Activated gamma-delta T cell (primary cell): ENCODE data around the gene SPDYE11.
"Not testable (repeated sequence)": the region's sequence is repeated elsewhere in the genome, so short reads cannot be mapped to it uniquely, and the experiment has no call there.

Experiments used
- DNase-seq: peaks from one replicate; lab custom pipeline; 2025; lab: John Stamatoyannopoulos, UW
- total RNA-seq, 2 donors: gene quantifications; one replicate each; lab custom pipeline; 2026; lab: John Stamatoyannopoulos, UW

SPDYE11 gene
- total RNA-seq: 0 reads per million in 2 donors

GRCh38 chr7:73057811-73058210 is at the start of gene SPDYE11:
SPDYE11 (minus strand) TSS chr7:73057911; CDS start chr7:73056111, 1,800 bp downstream.
- not testable (repeated sequence) for DNase-seq

DNA sequence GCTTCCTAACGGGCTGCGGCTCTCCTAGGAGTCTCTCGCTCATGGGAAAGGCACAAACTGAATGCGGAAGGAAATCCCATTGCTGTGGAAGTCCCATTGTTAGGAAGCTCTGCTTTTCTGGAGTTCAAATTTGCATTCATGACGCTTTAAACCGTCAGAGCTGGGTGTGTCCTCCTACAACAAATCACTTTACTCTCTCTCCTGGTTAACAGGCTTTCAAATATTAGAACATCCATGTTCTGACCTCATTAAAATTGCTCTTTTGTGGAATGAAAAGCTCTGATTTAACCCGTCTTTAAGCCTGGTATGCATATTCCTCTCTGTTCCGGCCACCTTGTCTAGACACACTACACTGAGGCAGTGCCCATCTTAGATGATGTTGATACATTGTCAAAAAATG is 28.2 kb upstream of the SPDYE11 start, which contains the start of gene SPDYE9:
SPDYE9 (minus strand) TSS at position 101 of the 400 bp plus-strand sequence. CDS start 1,800 bp downstream, outside the sequence.
- not testable (repeated sequence) for DNase-seq

DNA sequence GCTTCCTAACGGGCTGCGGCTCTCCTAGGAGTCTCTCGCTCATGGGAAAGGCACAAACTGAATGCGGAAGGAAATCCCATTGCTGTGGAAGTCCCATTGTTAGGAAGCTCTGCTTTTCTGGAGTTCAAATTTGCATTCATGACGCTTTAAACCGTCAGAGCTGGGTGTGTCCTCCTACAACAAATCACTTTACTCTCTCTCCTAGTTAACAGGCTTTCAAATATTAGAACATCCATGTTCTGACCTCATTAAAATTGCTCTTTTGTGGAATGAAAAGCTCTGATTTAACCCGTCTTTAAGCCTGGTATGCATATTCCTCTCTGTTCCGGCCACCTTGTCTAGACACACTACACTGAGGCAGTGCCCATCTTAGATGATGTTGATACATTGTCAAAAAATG is 28.0 kb downstream of the SPDYE11 start, which contains the start of gene SPDYE8:
SPDYE8 (minus strand) TSS at position 101 of the 400 bp plus-strand sequence. CDS start 1,800 bp downstream, outside the sequence.
- not testable (repeated sequence) for DNase-seq

DNA sequence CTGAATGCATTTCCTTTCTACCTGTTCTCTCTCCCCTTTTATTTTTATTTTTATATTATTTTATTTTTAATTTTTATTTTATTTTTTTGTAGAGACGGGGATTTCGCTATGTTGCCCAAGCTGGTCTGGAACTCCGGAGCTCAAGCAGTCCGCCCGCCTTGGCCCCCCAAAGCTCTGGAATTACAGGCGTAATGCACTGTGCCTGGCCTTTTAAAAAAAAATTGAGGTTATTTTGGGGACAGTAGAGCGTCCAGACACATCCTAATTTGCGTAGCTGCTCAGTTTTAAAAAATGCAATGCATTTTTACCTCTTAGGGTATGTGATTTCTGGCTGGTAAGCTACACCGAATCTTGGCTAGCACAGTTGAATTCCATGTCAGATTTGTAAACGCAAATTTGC is 51.2 kb downstream of the SPDYE11 start:
- DNase-seq: not testable (repeated sequence)

DNA sequence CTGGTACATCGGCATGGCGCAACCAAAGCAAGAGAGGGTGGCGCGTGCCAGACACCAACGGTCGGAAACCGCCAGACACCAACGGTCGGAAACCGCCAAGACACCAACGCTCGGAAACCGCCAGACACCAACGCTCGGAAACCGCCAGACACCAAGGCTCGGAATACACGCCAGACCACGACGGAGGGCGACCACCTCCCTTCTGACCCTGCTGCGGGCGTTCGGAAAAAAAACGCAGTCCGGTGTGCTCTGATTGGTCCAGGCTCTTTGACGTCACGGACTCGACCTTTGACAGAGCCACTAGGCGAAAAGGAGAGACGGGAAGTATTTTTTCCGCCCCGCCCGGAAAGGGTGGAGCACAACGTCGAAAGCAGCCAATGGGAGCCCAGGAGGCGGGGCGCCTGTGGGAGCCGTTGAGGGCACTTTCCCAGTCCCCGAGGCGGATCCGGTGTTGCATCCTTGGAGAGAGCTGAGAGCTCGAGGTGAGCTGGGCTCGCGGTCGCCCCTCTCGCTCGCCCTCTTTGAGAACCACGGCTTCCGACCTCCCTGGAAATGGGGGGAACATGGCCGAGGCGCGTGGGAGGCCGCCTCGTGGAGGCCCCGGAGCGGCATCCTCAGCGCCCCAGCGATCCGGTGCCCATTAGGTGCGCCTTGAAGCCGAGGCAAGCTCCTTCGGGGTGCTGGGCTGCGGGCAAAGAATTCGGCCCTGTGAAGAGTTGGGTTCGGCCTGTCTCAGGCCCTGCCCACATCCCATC is 51.8 kb downstream of the SPDYE11 start:
- not testable (repeated sequence) for DNase-seq

DNA sequence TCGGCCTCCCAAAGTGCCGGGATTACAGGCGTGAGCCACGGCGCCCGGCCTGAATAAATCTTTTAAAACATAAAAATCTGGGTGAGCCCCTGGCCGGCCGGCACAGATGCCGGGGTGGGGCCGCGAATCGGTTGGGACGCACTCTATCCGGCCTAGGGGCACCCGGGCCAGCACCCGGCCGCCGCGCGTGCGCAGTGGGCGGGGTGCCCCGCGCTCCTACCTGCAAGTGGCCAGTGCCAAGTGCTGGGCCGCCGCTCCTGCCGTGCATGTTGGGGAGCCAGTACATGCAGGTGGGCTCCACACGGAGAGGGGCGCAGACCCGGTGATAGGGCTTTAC is 52.4 kb downstream of the SPDYE11 start:
- DNase-seq: not testable (repeated sequence)

DNA sequence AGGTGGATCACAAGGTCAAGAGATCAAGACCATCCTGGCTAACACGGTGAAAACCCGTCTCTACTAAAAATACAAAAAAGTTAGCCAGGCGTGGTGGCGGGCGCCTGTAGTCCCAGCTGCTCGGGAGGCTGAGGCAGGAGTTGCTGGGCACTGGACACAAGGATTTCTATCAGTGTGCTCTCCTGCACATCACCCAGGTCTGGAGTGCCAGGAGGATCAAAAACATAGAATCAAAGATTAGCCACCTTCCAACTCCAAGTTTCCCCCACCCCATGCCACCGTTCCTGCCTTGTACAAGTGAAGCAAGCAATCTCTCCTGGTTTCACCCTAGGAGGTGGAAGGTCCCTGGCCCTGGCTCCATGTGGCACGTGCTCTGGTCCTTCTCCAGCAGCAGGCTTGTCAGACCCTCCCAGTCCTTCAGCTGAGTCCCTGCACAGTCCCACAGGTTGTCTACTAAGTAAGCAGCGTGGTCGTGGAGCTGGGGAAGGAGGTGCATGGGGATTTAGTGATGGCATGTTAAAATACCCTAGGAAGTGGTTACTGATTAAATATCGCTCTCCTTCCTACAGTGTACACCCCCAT is 59.7 kb downstream of the SPDYE11 start:
- not testable (repeated sequence) for DNase-seq
